ENCODE measurements around the gene ADGRG3. TPM values are rescaled to one million over a fixed set of nuclear protein-coding genes. Genes with fewer than 3 reads are reported as not detected.

Gene ADGRG3
- total and polyA plus RNA-seq, 9 of the 15 experiments (the other 6 are each of a cell fraction or from before 2014, with no cell fraction given): 0.09 to 0.52 (median 0.14) TPM; not detected in 3

- TF ChIP-seq REST (IDR thresholded peaks at IDR 0.05; ENCODE audit: borderline replicate concordance) (peak; percentile 92), REST (CRISPR knock-in tag; IDR thresholded peaks at IDR 0.05; ENCODE audit: low read depth) (no peak), ETS2 (tag; IDR thresholded peaks at IDR 0.05; ENCODE audit: borderline replicate concordance, poor library complexity, severe bottlenecking) (no peak), SREBF2 (CRISPR knock-in tag; IDR thresholded peaks at IDR 0.05) (no peak), TCF3 (CRISPR knock-in tag; IDR thresholded peaks at IDR 0.05) (peak; percentile 19; the same call in 1 of the 2 replicates), FOXJ3 (CRISPR knock-in tag; IDR thresholded peaks at IDR 0.05) (no peak), ZBTB8A (IDR thresholded peaks at IDR 0.05; ENCODE audit: partially characterized antibody) (no peak), EWSR1 (IDR thresholded peaks at IDR 0.05; ENCODE audit: borderline replicate concordance, low read depth, partially characterized antibody) (no peak), MAFK (IDR thresholded peaks at IDR 0.05; ENCODE audit: low read length) (no peak), ZNF644 (tag; IDR thresholded peaks at IDR 0.05; ENCODE audit: low read depth) (no peak), GATA2 (CRISPR knock-in tag; IDR thresholded peaks at IDR 0.05) (no peak), ZNF224 (CRISPR knock-in tag; IDR thresholded peaks at IDR 0.05) (no peak), NFXL1 (CRISPR knock-in tag; IDR thresholded peaks at IDR 0.05) (no peak), TSHZ1 (CRISPR knock-in tag; IDR thresholded peaks at IDR 0.05) (no peak), STAT5B (CRISPR knock-in tag; IDR thresholded peaks at IDR 0.05) (no peak), ARID2 (IDR thresholded peaks at IDR 0.05) (peak; percentile 74; the same call in 1 of the 2 replicates), HLTF (IDR thresholded peaks at IDR 0.05) (no peak), HDAC8 (tag; IDR thresholded peaks at IDR 0.05) (no peak), ZFP1 (CRISPR knock-in tag; IDR thresholded peaks at IDR 0.05) (no peak)
Measured at GRCh38 chr16:57720142-57720575, 52.1 kb downstream of the ADGRG3 start (continued).
